ENCODE data around the gene FAM83C.

DNA sequence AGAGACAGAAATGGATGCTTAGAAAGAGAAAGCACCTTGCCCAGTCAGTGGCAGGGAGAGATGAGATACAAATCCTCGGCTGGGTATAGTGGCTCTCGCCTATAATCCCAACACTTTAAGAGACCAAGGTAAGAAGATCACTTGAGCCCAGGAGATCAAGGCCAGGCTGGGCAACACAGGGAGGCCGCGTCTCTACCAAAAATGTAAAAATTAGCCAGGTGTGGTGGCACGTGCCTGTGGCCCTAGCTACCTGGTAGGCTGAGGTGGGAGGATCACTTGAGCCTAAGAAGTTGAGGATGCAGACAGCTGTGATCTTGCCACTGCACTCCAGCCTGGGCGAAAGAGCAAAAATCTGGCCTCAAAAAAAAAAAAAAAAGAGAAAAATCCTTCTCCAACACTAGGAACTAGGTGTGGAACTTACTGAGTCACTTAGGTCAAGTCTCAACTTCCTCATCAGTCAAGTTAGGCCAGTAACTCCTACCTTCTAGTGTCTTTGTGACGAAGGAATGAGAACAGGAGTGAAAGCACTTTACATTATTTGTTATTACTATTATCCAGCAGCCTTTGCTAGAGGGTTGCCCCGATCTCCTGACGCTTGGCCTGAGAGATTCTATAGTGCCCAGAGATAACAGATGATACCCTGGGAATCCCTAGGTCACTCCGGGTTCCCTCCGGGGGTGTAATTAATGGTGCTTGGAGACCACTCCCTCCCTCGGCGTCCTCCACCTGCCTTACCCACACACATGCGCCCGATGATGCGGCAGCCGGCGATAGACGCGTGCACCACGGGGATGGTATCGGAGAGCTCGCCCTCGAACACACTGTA is 8.6 kb downstream of the FAM83C start:
- TF ChIP-seq CTCF (conservative IDR thresholded peaks at IDR 0.05; ENCODE audit: low read depth, low read length) (no peak), EZH2phosphoT487 (IDR thresholded peaks at IDR 0.05; ENCODE audit: borderline replicate concordance, low read length) (no peak)
